ENCODE measurements around the gene DLG5.
"Not testable (repeated sequence)": the region's sequence is repeated elsewhere in the genome, so short reads cannot be mapped to it uniquely, and the experiment has no call there.

Gene DLG5

GRCh38 chr10:77768039-77768438, 158.5 kb downstream of the DLG5 start:
- DNase-seq (ENCODE audit: low read depth): no peak

- no peak for DNase-seq (ENCODE audit: low read depth)
Measured at GRCh38 chr10:77763453-77764430, 162.8 kb downstream of the DLG5 start.

GRCh38 chr10:77758406-77758805, 168.1 kb downstream of the DLG5 start:
- not testable (repeated sequence) for DNase-seq (ENCODE audit: low read depth)

- no peak for DNase-seq (ENCODE audit: low read depth)
Measured at GRCh38 chr10:77756319-77757232, 170.0 kb downstream of the DLG5 start.

GRCh38 chr10:77746047-77746707, 180.4 kb downstream of the DLG5 start:
- DNase-seq (ENCODE audit: low read depth): no peak

- DNase-seq (ENCODE audit: low read depth): no peak
Measured at GRCh38 chr10:77744245-77744644, 182.3 kb downstream of the DLG5 start.

- DNase-seq (ENCODE audit: low read depth): no peak
Measured at GRCh38 chr10:77742172-77742571, 184.4 kb downstream of the DLG5 start.

GRCh38 chr10:77741746-77742145, 184.8 kb downstream of the DLG5 start:
- no peak for DNase-seq (ENCODE audit: low read depth)

All from activated T-cell treated with anti-CD3 and anti-CD28 coated beads for 1 hour (primary cell).